DOHH2 (cell line): ENCODE measurements around the gene AUTS2.

ENCODE experiments used
- H3F3A ChIP-seq: fragments of 200-600 bp; sonication (generic), shearing (Covaris generic); 2 replicates; pipeline ENCODE4 v1.6.0; 2016; ENCODE audit warnings: antibody characterized with exemption, mild to moderate bottlenecking; ENCODE audit not compliant: control insufficient read depth, insufficient read depth
- H3K27ac ChIP-seq: fragments of 200-600 bp; sonication (generic); 2 replicates; pipeline ENCODE4 v1.5.1; 2014; ENCODE audit warnings: low read depth, mild to moderate bottlenecking, low read length, moderate library complexity
- H3K27me3 ChIP-seq: fragments of 200-600 bp; sonication (generic); 2 replicates; pipeline ENCODE4 v1.6.1; 2014; ENCODE audit warnings: mild to moderate bottlenecking, low read length, mixed read lengths; ENCODE audit not compliant: control insufficient read depth
- H3K36me3 ChIP-seq: fragments of 200-600 bp; sonication (generic); 2 replicates; pipeline ENCODE4 v1.6.1; 2014; ENCODE audit warnings: mild to moderate bottlenecking, low read length, moderate library complexity, mixed read lengths; ENCODE audit not compliant: control insufficient read depth
- H3K4me1 ChIP-seq: fragments of 200-600 bp; sonication (generic); 2 replicates; pipeline ENCODE4 v1.6.1; 2014; ENCODE audit warnings: mild to moderate bottlenecking, low read length, mixed read lengths; ENCODE audit not compliant: control insufficient read depth
- H3K4me2 ChIP-seq: fragments of 200-600 bp; sonication (generic); 2 replicates; pipeline ENCODE4 v1.6.0; 2014; ENCODE audit warnings: mild to moderate bottlenecking, low read length, moderate library complexity
- H3K4me3 ChIP-seq: fragments of 200-600 bp; sonication (generic); 2 replicates; pipeline ENCODE4 v1.5.1; 2014; ENCODE audit warnings: mild to moderate bottlenecking, low read length, mixed read lengths
- H3K79me2 ChIP-seq: fragments of 200-600 bp; sonication (generic); 2 replicates; pipeline ENCODE4 v1.6.1; 2014; ENCODE audit warnings: mild to moderate bottlenecking, low read length, mixed read lengths; ENCODE audit not compliant: control insufficient read depth
- H3K9me2 ChIP-seq: fragments of 200-600 bp; sonication (generic); replicated peaks from 2 replicates; pipeline ENCODE4 v1.6.1; 2014; ENCODE audit warnings: mild to moderate bottlenecking, low read length, mixed read lengths; ENCODE audit not compliant: control insufficient read depth
- H3K9me3 ChIP-seq: fragments of 200-600 bp; sonication (generic); 2 replicates; pipeline ENCODE4 v1.6.1; 2014; ENCODE audit warnings: antibody characterized with exemption, low read length, mixed read lengths; ENCODE audit not compliant: control insufficient read depth, insufficient read depth
- H4K20me1 ChIP-seq: fragments of 200-600 bp; sonication (generic); 2 replicates; pipeline ENCODE4 v1.6.0; 2014; ENCODE audit warnings: low read depth, mild to moderate bottlenecking, antibody characterized with exemption, low read length, moderate library complexity; ENCODE audit not compliant: control insufficient read depth, insufficient read depth
- EZH2phosphoT487 ChIP-seq: fragments of 200-600 bp; sonication (generic); IDR thresholded peaks from 2 replicates; pipeline ENCODE4 v1.6.1; 2017; ENCODE audit warnings: borderline replicate concordance, mild to moderate bottlenecking, antibody characterized with exemption, low read length, moderate library complexity, mixed read lengths
- TF ChIP-seq, protein P1 (sequence below): fragments of 200-600 bp; sonication (generic); IDR thresholded peaks from one replicate; pipeline ENCODE4 v1.5.1; 2014; ENCODE audit warnings: antibody characterized with exemption, mild to moderate bottlenecking, low read depth, low read length; ENCODE audit not compliant: poor library complexity, severe bottlenecking

The AUTS2 gene

DNA sequence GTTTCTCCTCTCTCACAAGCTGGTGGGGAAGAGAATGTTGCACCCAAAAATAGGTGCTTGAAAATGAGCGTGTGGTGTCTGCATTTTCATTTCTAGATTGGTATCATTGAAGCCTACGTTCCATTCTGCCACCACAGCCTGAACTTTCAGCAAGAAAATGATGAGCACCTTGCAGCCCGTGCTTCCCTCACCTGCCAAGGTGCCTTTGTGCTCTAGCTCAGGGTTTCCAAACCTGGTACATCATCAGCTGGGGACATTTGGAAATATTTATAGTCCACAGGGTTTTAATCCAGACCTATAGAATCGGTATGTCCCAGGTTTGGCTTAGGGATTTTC is 701.2 kb downstream of the AUTS2 start:
- Histone ChIP-seq H3K4me1 (no peaks in the 10 kb centered on the region), H4K20me1 (no peaks in the 10 kb centered on the region), H3K79me2 (no peaks in the 10 kb centered on the region), H3K27ac (no peak overlapping the region), H3K4me3 (no peak overlapping the region), H3K9me3 (no peaks in the 10 kb centered on the region), H3K4me2 (no peak overlapping the region), H3F3A (no peaks in the 10 kb centered on the region), H3K27me3 (no peaks in the 10 kb centered on the region), H3K36me3 (no peaks in the 10 kb centered on the region), H3K9me2 (no peaks in the 10 kb centered on the region)
- TF ChIP-seq EZH2phosphoT487: no peak
- TF ChIP-seq, protein P1, sequence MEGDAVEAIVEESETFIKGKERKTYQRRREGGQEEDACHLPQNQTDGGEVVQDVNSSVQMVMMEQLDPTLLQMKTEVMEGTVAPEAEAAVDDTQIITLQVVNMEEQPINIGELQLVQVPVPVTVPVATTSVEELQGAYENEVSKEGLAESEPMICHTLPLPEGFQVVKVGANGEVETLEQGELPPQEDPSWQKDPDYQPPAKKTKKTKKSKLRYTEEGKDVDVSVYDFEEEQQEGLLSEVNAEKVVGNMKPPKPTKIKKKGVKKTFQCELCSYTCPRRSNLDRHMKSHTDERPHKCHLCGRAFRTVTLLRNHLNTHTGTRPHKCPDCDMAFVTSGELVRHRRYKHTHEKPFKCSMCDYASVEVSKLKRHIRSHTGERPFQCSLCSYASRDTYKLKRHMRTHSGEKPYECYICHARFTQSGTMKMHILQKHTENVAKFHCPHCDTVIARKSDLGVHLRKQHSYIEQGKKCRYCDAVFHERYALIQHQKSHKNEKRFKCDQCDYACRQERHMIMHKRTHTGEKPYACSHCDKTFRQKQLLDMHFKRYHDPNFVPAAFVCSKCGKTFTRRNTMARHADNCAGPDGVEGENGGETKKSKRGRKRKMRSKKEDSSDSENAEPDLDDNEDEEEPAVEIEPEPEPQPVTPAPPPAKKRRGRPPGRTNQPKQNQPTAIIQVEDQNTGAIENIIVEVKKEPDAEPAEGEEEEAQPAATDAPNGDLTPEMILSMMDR: no peak

DNA sequence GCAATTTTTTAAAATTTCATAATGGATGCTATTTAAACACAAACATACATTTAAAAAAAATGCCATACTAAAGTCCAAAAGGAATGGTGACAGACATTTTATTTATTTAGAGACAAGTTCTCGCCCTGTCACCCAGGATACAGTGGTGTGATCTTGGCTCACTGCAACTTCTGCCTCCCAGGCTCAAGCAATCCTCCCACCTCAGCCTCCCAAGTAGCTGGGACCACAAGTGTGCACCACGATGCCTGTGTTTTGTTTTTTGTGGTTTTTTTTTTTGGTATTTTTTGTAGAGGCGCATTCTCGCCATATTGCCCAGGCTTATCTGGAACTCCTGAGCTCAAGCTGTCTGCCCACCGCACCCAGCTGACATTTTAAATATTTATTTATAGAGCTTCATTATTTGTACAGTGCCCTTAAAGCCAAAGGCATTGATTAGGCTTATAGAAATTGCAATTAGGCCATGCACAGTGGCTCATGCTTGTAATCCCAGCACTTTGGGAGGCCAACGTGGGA is 703.5 kb downstream of the AUTS2 start:
- Histone ChIP-seq H3K36me3 (no peaks in the 10 kb centered on the region), H3K4me3 (no peak overlapping the region), H3K27ac (no peak overlapping the region), H3F3A (no peaks in the 10 kb centered on the region), H3K4me2 (no peak overlapping the region), H3K9me3 (no peaks in the 10 kb centered on the region), H3K79me2 (no peaks in the 10 kb centered on the region), H4K20me1 (no peaks in the 10 kb centered on the region), H3K9me2 (no peaks in the 10 kb centered on the region), H3K27me3 (no peaks in the 10 kb centered on the region), H3K4me1 (0 out of 2 replicates have a peak, but pooled peaks cover 3% of the 10 kb centered on the region)
- TF ChIP-seq EZH2phosphoT487: no peak
- TF ChIP-seq, protein P1: no peak

DNA sequence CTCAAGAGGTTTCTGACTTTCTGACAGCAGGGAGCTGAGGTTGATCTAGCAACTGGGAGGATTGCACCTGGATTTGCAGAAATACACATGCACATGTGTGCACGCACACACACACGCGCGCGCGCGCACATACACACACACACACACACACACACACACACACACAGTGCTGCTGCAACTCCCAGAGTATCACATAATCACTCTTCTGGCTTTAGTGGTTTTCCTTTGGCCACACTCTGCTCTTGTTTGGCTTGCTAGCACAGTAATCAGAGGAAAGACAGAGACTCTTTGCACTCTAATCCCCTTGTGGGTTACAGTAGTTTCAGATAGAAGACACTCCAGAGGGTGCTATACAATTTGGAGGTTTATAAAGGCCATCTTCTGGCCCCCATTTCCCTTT is 705.0 kb downstream of the AUTS2 start:
- Histone ChIP-seq H3K36me3 (no peaks in the 10 kb centered on the region), H3K27ac (no peak overlapping the region), H3K4me2 (no peak overlapping the region), H3K4me3 (no peak overlapping the region), H3K9me3 (no peaks in the 10 kb centered on the region), H3K79me2 (no peaks in the 10 kb centered on the region), H4K20me1 (no peaks in the 10 kb centered on the region), H3K27me3 (no peaks in the 10 kb centered on the region), H3K4me1 (0 out of 2 replicates have a peak, but pooled peaks cover 3% of the 10 kb centered on the region), H3F3A (no peaks in the 10 kb centered on the region), H3K9me2 (no peaks in the 10 kb centered on the region)
- TF ChIP-seq, protein P1: no peak
- TF ChIP-seq EZH2phosphoT487: no peak

DNA sequence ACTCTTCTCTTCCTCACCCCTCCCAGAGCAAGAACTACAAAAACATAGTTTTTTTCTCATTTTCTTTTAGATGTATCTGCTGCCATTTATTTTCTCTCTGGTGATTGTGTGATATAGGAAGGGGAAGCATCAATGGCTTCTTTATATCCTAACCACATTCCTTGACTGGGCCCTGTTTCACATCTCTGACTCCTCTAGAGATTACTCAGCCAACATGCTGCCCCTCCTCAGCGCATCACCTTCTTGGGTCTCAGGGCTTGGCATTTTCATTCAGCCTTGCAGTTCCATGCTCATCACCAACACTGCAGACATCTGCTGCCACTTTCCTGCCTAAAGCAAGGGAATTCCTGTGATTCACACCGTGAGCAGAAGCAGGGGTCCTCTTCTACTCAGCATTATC is 705.5 kb downstream of the AUTS2 start:
- no peaks in the 10 kb centered on the region for H3K9me3 ChIP-seq
- H3K79me2 ChIP-seq: no peaks in the 10 kb centered on the region
- no peak overlapping the region for H3K27ac ChIP-seq
- no peak overlapping the region for H3K4me2 ChIP-seq
- no peaks in the 10 kb centered on the region for H3K9me2 ChIP-seq
- H4K20me1 ChIP-seq: no peaks in the 10 kb centered on the region
- H3K4me3 ChIP-seq: no peak overlapping the region
- no peak for TF ChIP-seq EZH2phosphoT487
- TF ChIP-seq, protein P1: no peak
- H3K4me1 ChIP-seq: 0 out of 2 replicates have a peak, but pooled peaks cover 3% of the 10 kb centered on the region
- H3K27me3 ChIP-seq: no peaks in the 10 kb centered on the region
- H3K36me3 ChIP-seq: no peaks in the 10 kb centered on the region
- no peaks in the 10 kb centered on the region for H3F3A ChIP-seq
